HEK293T (cell line): ENCODE data around the gene TMC1.

Source experiments
- CTCF ChIA-PET: fragments of 350-600 bp; formaldehyde crosslinking; extraction: SDS; loops from one replicate; lab custom pipeline; 2021; ENCODE audit warnings: antibody characterized with exemption, inconsistent platforms; lab: Yijun Ruan, JAX
- POLR2A ChIA-PET: fragments of 350-600 bp; formaldehyde crosslinking; extraction: SDS; loops from one replicate; lab custom pipeline; 2020; ENCODE audit warnings: antibody characterized with exemption, inconsistent platforms; lab: Yijun Ruan, JAX
- DNase-seq: peaks from one replicate; pipeline ENCODE4 v3.0.0; 2012; ENCODE audit warnings: mixed read lengths; ENCODE audit errors: extremely low spot score
- ARNT ChIP-seq: fragments of 450-650 bp; IDR thresholded peaks from 2 replicates; pipeline ENCODE4 v1.6.1; 2017; ENCODE audit warnings: mild to moderate bottlenecking
- BHLHE40 ChIP-seq: fragments of 450-650 bp; IDR thresholded peaks from 2 replicates; pipeline ENCODE4 v1.6.1; 2016; ENCODE audit warnings: mild to moderate bottlenecking, moderate library complexity, borderline replicate concordance
- CTBP1 ChIP-seq: fragments of 450-650 bp; IDR thresholded peaks from 2 replicates; pipeline ENCODE4 v1.6.1; 2016; ENCODE audit warnings: borderline replicate concordance
- ELF4 ChIP-seq: fragments of 450-650 bp; IDR thresholded peaks from 2 replicates; pipeline ENCODE4 v1.6.1; 2017; ENCODE audit warnings: antibody characterized with exemption
- FOXA1 ChIP-seq: fragments of 450-650 bp; IDR thresholded peaks from 2 replicates; pipeline ENCODE4 v1.6.1; 2016; ENCODE audit warnings: mild to moderate bottlenecking
- FOXK2 ChIP-seq: fragments of 450-650 bp; IDR thresholded peaks from 2 replicates; pipeline ENCODE4 v1.6.1; 2016; ENCODE audit warnings: mild to moderate bottlenecking
- FOXM1 ChIP-seq: fragments of 450-650 bp; IDR thresholded peaks from 2 replicates; pipeline ENCODE4 v1.6.1; 2017; ENCODE audit warnings: mild to moderate bottlenecking, borderline replicate concordance
- HDGF ChIP-seq: fragments of 450-650 bp; IDR thresholded peaks from 2 replicates; pipeline ENCODE4 v1.6.1; 2017; ENCODE audit warnings: antibody characterized with exemption, borderline replicate concordance
- L3MBTL2 ChIP-seq: fragments of 450-650 bp; conservative IDR thresholded peaks from 2 replicates; pipeline ENCODE4 v1.6.1; 2016; ENCODE audit warnings: mild to moderate bottlenecking
- LEF1 ChIP-seq: fragments of 450-650 bp; IDR thresholded peaks from 2 replicates; pipeline ENCODE4 v1.6.1; 2017; ENCODE audit warnings: mild to moderate bottlenecking, borderline replicate concordance
- NFRKB ChIP-seq: fragments of 450-650 bp; IDR thresholded peaks from 2 replicates; pipeline ENCODE4 v1.6.1; 2016; ENCODE audit warnings: mild to moderate bottlenecking, moderate library complexity
- PKNOX1 ChIP-seq: fragments of 450-650 bp; IDR thresholded peaks from 2 replicates; pipeline ENCODE4 v1.6.1; 2016
- SP1 ChIP-seq: fragments of 450-650 bp; IDR thresholded peaks from 2 replicates; pipeline ENCODE4 v1.6.1; 2017
- SUZ12 ChIP-seq: fragments of 450-650 bp; IDR thresholded peaks from 2 replicates; pipeline ENCODE4 v1.6.1; 2016; ENCODE audit warnings: mild to moderate bottlenecking
- TARDBP ChIP-seq: fragments of 450-650 bp; IDR thresholded peaks from 2 replicates; pipeline ENCODE4 v1.6.1; 2016
- ZNF384 ChIP-seq: fragments of 450-650 bp; IDR thresholded peaks from 2 replicates; pipeline ENCODE4 v1.6.1; 2016

TMC1 gene

GRCh38 chr9:72667181-72667580 is 145.8 kb downstream of the TMC1 start:
- no peak for TF ChIP-seq L3MBTL2
- no peak for TF ChIP-seq FOXK2
- no peak for TF ChIP-seq SUZ12
- TF ChIP-seq FOXM1: no peak
- no peak for TF ChIP-seq FOXA1
- TF ChIP-seq HDGF: no peak
- no peak for TF ChIP-seq ZNF384
- no peak for TF ChIP-seq ARNT
- TF ChIP-seq LEF1: no peak
- no peak for TF ChIP-seq TARDBP
- TF ChIP-seq NFRKB: no peak
- TF ChIP-seq SP1: no peak
- no peak for TF ChIP-seq PKNOX1
- TF ChIP-seq ELF4: no peak
- no peak for TF ChIP-seq CTBP1
- no peak for TF ChIP-seq BHLHE40
- no peak for DNase-seq
- POLR2A ChIA-PET: no interaction called here
- CTCF ChIA-PET: no interaction called here

- DNase-seq: no peak
- ChIA-PET CTCF (no interaction called here), POLR2A (no interaction called here)
- TF ChIP-seq HDGF (no peak), L3MBTL2 (no peak), TARDBP (no peak)
Observed at GRCh38 chr9:72674961-72675360, 153.6 kb downstream of the TMC1 start.

- CTCF ChIA-PET: no interaction called here
- no peak for DNase-seq
- no peak for TF ChIP-seq SUZ12
- no peak for TF ChIP-seq FOXA1
- no peak for TF ChIP-seq TARDBP
- no peak for TF ChIP-seq ELF4
- TF ChIP-seq NFRKB: no peak
- TF ChIP-seq FOXK2: no peak
- no peak for TF ChIP-seq ARNT
- no peak for TF ChIP-seq FOXM1
- TF ChIP-seq SP1: no peak
- TF ChIP-seq L3MBTL2: no peak
- no peak for TF ChIP-seq HDGF
- no peak for TF ChIP-seq ZNF384
- POLR2A ChIA-PET: no interaction called here
Observed at GRCh38 chr9:72675586-72675985, 154.2 kb downstream of the TMC1 start.

- no peak for TF ChIP-seq TARDBP
- no peak for TF ChIP-seq CTBP1
- TF ChIP-seq FOXA1: no peak
- TF ChIP-seq PKNOX1: no peak
- no peak for TF ChIP-seq SUZ12
- TF ChIP-seq SP1: no peak
- TF ChIP-seq ELF4: no peak
- TF ChIP-seq ZNF384: no peak
- no peak for TF ChIP-seq LEF1
- no peak for TF ChIP-seq FOXM1
- no peak for TF ChIP-seq ARNT
- no peak for TF ChIP-seq BHLHE40
- CTCF ChIA-PET: interaction anchor here (0.6 kb wide), 1 partner anchor 583 kb away, joined by 3 read pairs; no protein-coding TSS in a partner anchor
- DNase-seq: no peak
- POLR2A ChIA-PET: no interaction called here
Observed at GRCh38 chr9:72680593-72681282, 159.3 kb downstream of the TMC1 start.

- ChIA-PET CTCF (interaction anchor here (0.6 kb wide), 1 partner anchor 584 kb away, joined by 3 read pairs; no protein-coding TSS in a partner anchor), POLR2A (no interaction called here)
- no peak for DNase-seq
- no peak for TF ChIP-seq ELF4
- TF ChIP-seq TARDBP: no peak
- no peak for TF ChIP-seq FOXM1
- no peak for TF ChIP-seq ZNF384
- TF ChIP-seq FOXA1: no peak
- no peak for TF ChIP-seq HDGF
- no peak for TF ChIP-seq BHLHE40
- TF ChIP-seq CTBP1: no peak
- TF ChIP-seq SP1: no peak
- no peak for TF ChIP-seq PKNOX1
- no peak for TF ChIP-seq ARNT
- no peak for TF ChIP-seq NFRKB
Observed at GRCh38 chr9:72681283-72681630, 159.8 kb downstream of the TMC1 start.

- POLR2A ChIA-PET: no interaction called here
- no peak for DNase-seq
- CTCF ChIA-PET: no interaction called here
- TF ChIP-seq HDGF: no peak
Observed at GRCh38 chr9:72684615-72685014, 163.2 kb downstream of the TMC1 start.
